SK-N-SH (cell line): ENCODE measurements around the gene MRPL27. TPM values are rescaled to one million over a fixed set of nuclear protein-coding genes. Genes with fewer than 3 reads are reported as not detected.

Experiments
- CTCF ChIA-PET: fragments of 300-600, 350-600 bp; formaldehyde crosslinking; extraction: SDS; loops from one replicate; lab custom pipeline; 2021; lab: Yijun Ruan, JAX
- POLR2A ChIA-PET: fragments of 350-600 bp; sonication (Branson Sonifier 250); formaldehyde crosslinking; extraction: SDS; loops from one replicate; lab custom pipeline; 2020; ENCODE audit warnings: antibody characterized with exemption, inconsistent platforms; lab: Yijun Ruan, JAX
- DNase-seq: peaks from one replicate; pipeline ENCODE4 v3.0.0; 2012
- H2AFZ ChIP-seq: fragments of 200-600 bp; sonication (generic); 2 replicates; pipeline ENCODE4 v1.8.1; 2016; ENCODE audit warnings: antibody characterized with exemption, mild to moderate bottlenecking, low read depth
- H3F3A ChIP-seq: fragments of 200-600 bp; sonication (generic); replicated peaks from 2 replicates; pipeline ENCODE3; 2016; ENCODE audit warnings: antibody characterized with exemption, mild to moderate bottlenecking; ENCODE audit not compliant: insufficient read depth
- H3K27ac ChIP-seq, 2 experiments: fragments of 200-500 bp in 1 of 2; fragments of 200-600 bp in 1 of 2; sonication (Bioruptor generic) in 1 of 2; sonication (generic), shearing (Covaris generic) in 1 of 2; 2 replicates each; pipeline versions ENCODE4 v1.5.1 to v1.6.1; 2014 to 2016; ENCODE audit warnings: low read depth in 2 of 2, inconsistent platforms in 1 of 2, low read length in 1 of 2, mild to moderate bottlenecking in 1 of 2, mixed read lengths in 1 of 2
- H3K27me3 ChIP-seq: fragments of 200-600 bp; sonication (generic), shearing (Covaris generic); 2 replicates; pipeline ENCODE4 v1.6.1; 2016; ENCODE audit warnings: mixed run types; ENCODE audit not compliant: insufficient read depth
- H3K36me3 ChIP-seq, 2 experiments: fragments of 200-500 bp in 1 of 2; fragments of 200-600 bp in 1 of 2; sonication (Bioruptor generic) in 1 of 2; sonication (generic) in 1 of 2; replicated peaks in 1 of 2; 2 replicates each; pipeline versions ENCODE3 to v1.5.1; 2014 to 2016; ENCODE audit warnings: low read length in 1 of 2, mild to moderate bottlenecking in 1 of 2; ENCODE audit not compliant: insufficient read depth in 2 of 2, control insufficient read depth in 1 of 2
- H3K4me1 ChIP-seq, 2 experiments: fragments of 200-500 bp in 1 of 2; fragments of 200-600 bp in 1 of 2; sonication (Bioruptor generic) in 1 of 2; sonication (generic), shearing (Covaris generic) in 1 of 2; 2 replicates each; pipeline versions ENCODE4 v1.5.1 to v1.6.1; 2014 to 2016; ENCODE audit warnings: low read depth in 1 of 2, low read length in 1 of 2, mixed run types in 1 of 2; ENCODE audit not compliant: insufficient read depth in 2 of 2, control insufficient read depth in 1 of 2
- H3K4me2 ChIP-seq: fragments of 200-600 bp; sonication (generic), shearing (Covaris generic); 2 replicates; pipeline ENCODE4 v1.6.1; 2017; ENCODE audit warnings: mixed run types
- H3K4me3 ChIP-seq, 2 experiments: fragments of 200-500 bp in 1 of 2; fragments of 200-600 bp in 1 of 2; sonication (Bioruptor generic) in 1 of 2; sonication (generic), shearing (Covaris generic) in 1 of 2; 2 replicates each; pipeline versions ENCODE4 v1.5.1 to v1.8.1; 2014 to 2016; ENCODE audit warnings: low read depth in 2 of 2, inconsistent platforms in 1 of 2, low read length in 1 of 2, mild to moderate bottlenecking in 1 of 2, mixed read lengths in 1 of 2, moderate library complexity in 1 of 2
- H3K79me2 ChIP-seq: fragments of 200-600 bp; sonication (generic); 2 replicates; pipeline ENCODE4 v1.8.1; 2017; ENCODE audit warnings: mild to moderate bottlenecking; ENCODE audit not compliant: insufficient read depth
- H3K9ac ChIP-seq: fragments of 200-600 bp; sonication (generic); 2 replicates; pipeline ENCODE4 v1.6.1; 2017; ENCODE audit warnings: mixed run types
- H3K9me2 ChIP-seq: fragments of 200-600 bp; sonication (generic); 2 replicates; pipeline ENCODE4 v1.6.1; 2017; ENCODE audit warnings: mixed run types
- H3K9me3 ChIP-seq: fragments of 200-600 bp; sonication (generic); 2 replicates; pipeline ENCODE4 v1.6.1; 2017; ENCODE audit warnings: mixed run types, mild to moderate bottlenecking, moderate library complexity
- H4K20me1 ChIP-seq: fragments of 200-600 bp; sonication (generic); 2 replicates; pipeline ENCODE4 v1.6.1; 2017; ENCODE audit warnings: mild to moderate bottlenecking, mixed run types; ENCODE audit not compliant: insufficient read depth
- EZH2phosphoT487 ChIP-seq: fragments of 200-600 bp; sonication (generic); IDR thresholded peaks from 2 replicates; pipeline ENCODE4 v1.6.1; 2017; ENCODE audit warnings: low read depth, mixed run types, mild to moderate bottlenecking, antibody characterized with exemption, moderate library complexity, borderline replicate concordance
- FOXM1 ChIP-seq: IDR thresholded peaks from 2 replicates; pipeline ENCODE4 v1.4.0; 2012; ENCODE audit warnings: low read depth, mild to moderate bottlenecking
- NFIC ChIP-seq: IDR thresholded peaks from 2 replicates; pipeline ENCODE4 v1.4.0; 2012; ENCODE audit warnings: borderline replicate concordance
- POLR2AphosphoS5 ChIP-seq: IDR thresholded peaks from 2 replicates; pipeline ENCODE4 v1.6.1; 2012; ENCODE audit warnings: low read depth, low read length
- WGBS: methylation state at CpG from one replicate; pipeline ENCODE4 v1.1.6; 2017; ENCODE audit warnings: low lambda C conversion rate; 5-methylcytosine and 5-hydroxymethylcytosine counted together
- polyA plus RNA-seq, 3 experiments: library from polyadenylated mRNA; depleted of rRNA; stranded (reverse); fragments of >200 nt; gene quantifications; 2 replicates each; pipeline ENCODE4 v1.2.3, GENCODE V29; 2012
- TF ChIP-seq, protein P1 (sequence below): IDR thresholded peaks from 2 replicates; pipeline ENCODE4 v1.6.1; 2012; ENCODE audit warnings: mild to moderate bottlenecking, low read depth, low read length, moderate library complexity
- TF ChIP-seq, protein P2 (sequence below): IDR thresholded peaks from 2 replicates; pipeline ENCODE4; 2012

MRPL27 gene
- polyA plus RNA-seq, 1 of the 3 experiments (the other 2 are of a cell fraction): 266 TPM

DNA sequence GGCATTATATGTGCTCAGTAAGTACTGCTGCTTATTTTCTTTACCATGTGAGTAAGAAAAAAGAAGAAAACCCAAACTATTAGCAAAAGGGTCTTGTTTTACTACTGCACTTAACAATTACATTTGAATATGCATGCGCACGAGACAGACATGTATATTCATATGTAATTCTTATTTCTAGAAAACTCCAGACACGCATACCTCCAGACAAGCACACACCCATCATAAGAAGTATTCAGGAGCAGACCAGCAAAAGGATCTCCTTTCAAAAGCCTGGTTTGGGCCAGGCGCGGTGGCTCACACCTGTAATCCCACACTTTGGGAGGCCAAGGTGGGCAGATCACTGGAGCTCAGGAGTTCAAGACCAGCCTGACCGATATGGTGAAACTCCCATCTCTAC is 16.6 kb upstream of the MRPL27 start (continued):
- TF ChIP-seq, protein P1, sequence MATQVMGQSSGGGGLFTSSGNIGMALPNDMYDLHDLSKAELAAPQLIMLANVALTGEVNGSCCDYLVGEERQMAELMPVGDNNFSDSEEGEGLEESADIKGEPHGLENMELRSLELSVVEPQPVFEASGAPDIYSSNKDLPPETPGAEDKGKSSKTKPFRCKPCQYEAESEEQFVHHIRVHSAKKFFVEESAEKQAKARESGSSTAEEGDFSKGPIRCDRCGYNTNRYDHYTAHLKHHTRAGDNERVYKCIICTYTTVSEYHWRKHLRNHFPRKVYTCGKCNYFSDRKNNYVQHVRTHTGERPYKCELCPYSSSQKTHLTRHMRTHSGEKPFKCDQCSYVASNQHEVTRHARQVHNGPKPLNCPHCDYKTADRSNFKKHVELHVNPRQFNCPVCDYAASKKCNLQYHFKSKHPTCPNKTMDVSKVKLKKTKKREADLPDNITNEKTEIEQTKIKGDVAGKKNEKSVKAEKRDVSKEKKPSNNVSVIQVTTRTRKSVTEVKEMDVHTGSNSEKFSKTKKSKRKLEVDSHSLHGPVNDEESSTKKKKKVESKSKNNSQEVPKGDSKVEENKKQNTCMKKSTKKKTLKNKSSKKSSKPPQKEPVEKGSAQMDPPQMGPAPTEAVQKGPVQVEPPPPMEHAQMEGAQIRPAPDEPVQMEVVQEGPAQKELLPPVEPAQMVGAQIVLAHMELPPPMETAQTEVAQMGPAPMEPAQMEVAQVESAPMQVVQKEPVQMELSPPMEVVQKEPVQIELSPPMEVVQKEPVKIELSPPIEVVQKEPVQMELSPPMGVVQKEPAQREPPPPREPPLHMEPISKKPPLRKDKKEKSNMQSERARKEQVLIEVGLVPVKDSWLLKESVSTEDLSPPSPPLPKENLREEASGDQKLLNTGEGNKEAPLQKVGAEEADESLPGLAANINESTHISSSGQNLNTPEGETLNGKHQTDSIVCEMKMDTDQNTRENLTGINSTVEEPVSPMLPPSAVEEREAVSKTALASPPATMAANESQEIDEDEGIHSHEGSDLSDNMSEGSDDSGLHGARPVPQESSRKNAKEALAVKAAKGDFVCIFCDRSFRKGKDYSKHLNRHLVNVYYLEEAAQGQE: no peak

DNA sequence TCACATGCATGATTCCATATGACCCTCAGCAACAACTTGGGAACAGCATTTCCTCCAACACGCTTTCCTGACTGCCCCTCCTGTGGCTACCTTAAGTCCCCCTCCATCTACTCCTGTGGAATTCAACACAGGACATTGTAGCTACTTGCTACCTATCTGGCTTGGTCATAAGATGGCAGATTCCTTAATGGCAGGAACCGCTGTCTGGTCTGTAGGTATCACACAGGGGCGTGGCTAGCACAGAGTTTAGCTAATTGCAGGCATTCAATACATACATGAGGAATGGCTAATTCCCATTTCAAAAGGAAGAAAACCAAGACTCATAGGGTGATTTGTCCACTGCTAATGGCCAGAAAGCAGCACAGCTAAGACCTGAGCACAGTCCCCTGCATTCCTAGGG is 15.7 kb upstream of the MRPL27 start:
- WGBS: 97% methylated on average over 3 of the region's 3 CpGs
- Histone ChIP-seq H4K20me1 (peaks cover 36% of the 10 kb centered on the region), H3K27me3 (no peaks in the 10 kb centered on the region), H3K36me3 (peaks cover 90 to 97% of the 10 kb centered on the region in 2 experiments), H3K4me1 (no peaks in the 10 kb centered on the region), H3K9ac (no peak overlapping the region), H3K9me2 (no peaks in the 10 kb centered on the region), H3K4me3 (no peak overlapping the region), H3K9me3 (no peaks in the 10 kb centered on the region), H3K4me2 (no peak overlapping the region), H3K79me2 (peaks cover 49% of the 10 kb centered on the region), H2AFZ (no peak overlapping the region), H3F3A (peaks cover 22% of the 10 kb centered on the region), H3K27ac (no peak overlapping the region)
- CTCF ChIA-PET: interaction anchor here (2.6 to 4.9 kb wide), 2 partner anchors 8 to 26 kb away, joined by 20 to 21 read pairs; partner anchors contain the start of gene LRRC59
- TF ChIP-seq, protein P2, sequence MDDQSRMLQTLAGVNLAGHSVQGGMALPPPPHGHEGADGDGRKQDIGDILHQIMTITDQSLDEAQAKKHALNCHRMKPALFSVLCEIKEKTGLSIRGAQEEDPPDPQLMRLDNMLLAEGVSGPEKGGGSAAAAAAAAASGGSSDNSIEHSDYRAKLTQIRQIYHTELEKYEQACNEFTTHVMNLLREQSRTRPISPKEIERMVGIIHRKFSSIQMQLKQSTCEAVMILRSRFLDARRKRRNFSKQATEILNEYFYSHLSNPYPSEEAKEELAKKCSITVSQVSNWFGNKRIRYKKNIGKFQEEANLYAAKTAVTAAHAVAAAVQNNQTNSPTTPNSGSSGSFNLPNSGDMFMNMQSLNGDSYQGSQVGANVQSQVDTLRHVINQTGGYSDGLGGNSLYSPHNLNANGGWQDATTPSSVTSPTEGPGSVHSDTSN: no peak
- TF ChIP-seq FOXM1: no peak
- no peak for TF ChIP-seq EZH2phosphoT487
- no peak for TF ChIP-seq NFIC
- DNase-seq: no peak
- POLR2A ChIA-PET: interaction anchor here (0.7 to 2.0 kb wide), 2 partner anchors 9 kb away, joined by 3 to 7 read pairs; partner anchors contain the start of gene LRRC59

- POLR2A ChIA-PET: interaction anchor here (1.5 kb wide), 1 partner anchor 11 kb away, joined by 4 read pairs; the partner anchor contains the start of gene LRRC59
Measured at GRCh38 chr17:50386510-50386909, 13.5 kb upstream of the MRPL27 start.

More at GRCh38 chr17:50386510-50386909, 13.5 kb upstream of the MRPL27 start:
- Histone ChIP-seq H3K36me3 (peaks cover 90 to 97% of the 10 kb centered on the region in 2 experiments), H3K4me2 (no peak overlapping the region), H3F3A (peaks cover 35% of the 10 kb centered on the region), H3K9me2 (no peaks in the 10 kb centered on the region), H3K27me3 (no peaks in the 10 kb centered on the region), H3K9ac (no peak overlapping the region), H3K9me3 (no peaks in the 10 kb centered on the region), H3K79me2 (peaks cover 27% of the 10 kb centered on the region)
- no peak for TF ChIP-seq POLR2AphosphoS5
- TF ChIP-seq, all 33 proteins: peak for 0
- no peak for DNase-seq
- Histone ChIP-seq H3K4me1 (no peaks in the 10 kb centered on the region), H4K20me1 (peaks cover 19% of the 10 kb centered on the region; the same call in 1 of the 2 replicates), H3K4me3 (no peak overlapping the region), H3K27ac (no peak overlapping the region), H2AFZ (no peak overlapping the region)
- CTCF ChIA-PET: interaction anchor here (1.3 to 2.9 kb wide), 2 partner anchors 11 to 21 kb away, joined by 3 to 23 read pairs; partner anchors contain the start of gene LRRC59
- 87% methylated on average over 3 of the region's 3 CpGs for WGBS
